Measurements from ENCODE around the gene WDR46. TPM values are rescaled to one million over a fixed set of nuclear protein-coding genes. Genes with fewer than 3 reads are reported as not detected.
A peak's percentile ranks its signal among the peaks of the same experiment; 100 is the strongest.

WDR46 gene
- total RNA-seq, 1 experiment from 2014 or later = 90.6 TPM

- Histone ChIP-seq H4K20me1 (ENCODE audit: insufficient read depth) (peaks cover 4% of the 10 kb centered on the region; the same call in 1 of the 2 replicates), H3K36me3 (ENCODE audit: control insufficient read depth in 1 of 2, insufficient read depth in 2 of 2, low read length in 2 of 2) (peaks cover 24 to 48% of the 10 kb centered on the region in 2 experiments; a peak in 3 of 4 replicates), H3K27ac (ENCODE audit: low read depth, low read length) (peak overlapping the region; percentile 82), H3K79me2 (ENCODE audit: insufficient read depth, low read length) (peaks cover 15% of the 10 kb centered on the region), H3K4me3 (replicated peaks in 1 of 2; ENCODE audit: low read depth in 1 of 2, low read length in 2 of 2) (no peak overlapping the region), H3K27me3 (ENCODE audit: insufficient read depth, low read length) (no peaks in the 10 kb centered on the region), H3K9me2 (ENCODE audit: insufficient read depth) (no peaks in the 10 kb centered on the region), H2AFZ (ENCODE audit: low read depth, low read length, poor library complexity, severe bottlenecking) (no peak overlapping the region), H3K9me3 (ENCODE audit: control insufficient read depth in 1 of 2, insufficient read depth in 1 of 2, low read depth in 1 of 2, low read length in 2 of 2) (no peaks in the 10 kb centered on the region), H3K4me1 (ENCODE audit: control insufficient read depth in 1 of 2, insufficient read depth in 2 of 2, low read length in 2 of 2) (peaks cover 27 to 45% of the 10 kb centered on the region in 2 experiments), H3K9ac (ENCODE audit: low read length) (peak overlapping the region; percentile 36), H3K4me2 (ENCODE audit: low read length) (peak overlapping the region; percentile 30; the same call in 1 of the 2 replicates)
- peak; percentile 60 for ATAC-seq
- RAD21 ChIA-PET (ENCODE audit: low non-redundant PET in 1 of 2, low total read pairs in 2 of 2, uncharacterized antibody in 2 of 2, unreplicated experiment in 2 of 2) = no interaction called here
- POLR2A ChIA-PET = no interaction called here
- no TSS peak for BruUV-seq (replicated peaks)
- TF ChIP-seq YY1 (IDR thresholded peaks at IDR 0.05; ENCODE audit: extremely low read depth, insufficient replicate concordance, low read depth, low read length) (peak; percentile 65), CTCF (IDR thresholded peaks at IDR 0.05 in 2 of 3, conservative IDR thresholded peaks at IDR 0.05 in 1 of 3; ENCODE audit: borderline replicate concordance in 1 of 3, insufficient read depth in 1 of 3, low read depth in 2 of 3, low read length in 2 of 3) (peak in 2 of 3 experiments; percentile 95 to 99; a peak in 4 of 6 replicates), CEBPB (IDR thresholded peaks at IDR 0.05; ENCODE audit: low read depth) (no peak)
- CTCF ChIA-PET = interaction anchor here (1.2 kb wide), 1 partner anchor 9 kb away, joined by 5 read pairs; the partner anchor contains the start of genes PFDN6 and WDR46
- intact Hi-C loops (cut with micrococcal nuclease) = loop anchor here (1.0 kb wide), 1 partner anchor 127 kb away; no protein-coding TSS in a partner anchor
- peak; percentile 82 for DNase-seq (ENCODE audit: low read depth, low spot score)
Measured at GRCh38 chr6:33279971-33280511, 9.0 kb downstream of the WDR46 start.

- intact Hi-C loops (cut with micrococcal nuclease) = no loop called here
- POLR2A ChIA-PET = interaction anchor here (1.3 kb wide), 1 partner anchor 39 kb away, joined by 3 read pairs; no protein-coding TSS in a partner anchor
- peak overlapping the region; percentile 82; the same call in 1 of the 2 replicates for H3K27ac ChIP-seq (ENCODE audit: low read depth, low read length)
- no peaks in the 10 kb centered on the region for H3K9me2 ChIP-seq (ENCODE audit: insufficient read depth)
- peaks cover 24 to 49% of the 10 kb centered on the region in 2 experiments; a peak in 3 of 4 replicates for H3K36me3 ChIP-seq (ENCODE audit: control insufficient read depth in 1 of 2, insufficient read depth in 2 of 2, low read length in 2 of 2)
- DNase-seq (ENCODE audit: low read depth, low spot score) = no peak
- RAD21 ChIA-PET (ENCODE audit: low non-redundant PET in 1 of 2, low total read pairs in 2 of 2, uncharacterized antibody in 2 of 2, unreplicated experiment in 2 of 2) = interaction anchor here in 1 of 2 experiments (0.6 kb wide), 1 partner anchor 147 kb away, joined by 3 read pairs; no protein-coding TSS in a partner anchor
- no peaks in the 10 kb centered on the region for H3K9me3 ChIP-seq (ENCODE audit: control insufficient read depth in 1 of 2, insufficient read depth in 1 of 2, low read depth in 1 of 2, low read length in 2 of 2)
- ATAC-seq = no peak
- peaks cover 22% of the 10 kb centered on the region for H3K79me2 ChIP-seq (ENCODE audit: insufficient read depth, low read length)
- H3K27me3 ChIP-seq (ENCODE audit: insufficient read depth, low read length) = no peaks in the 10 kb centered on the region
- no peak overlapping the region for H3K4me3 ChIP-seq (replicated peaks in 1 of 2; ENCODE audit: low read depth in 1 of 2, low read length in 2 of 2)
- no peak overlapping the region for H2AFZ ChIP-seq (ENCODE audit: low read depth, low read length, poor library complexity, severe bottlenecking)
- CTCF ChIA-PET = interaction anchor here (1.2 to 1.3 kb wide), 2 partner anchors 10 to 128 kb away, joined by 3 to 5 read pairs; partner anchors contain the start of genes PFDN6 and WDR46
- H3K4me2 ChIP-seq (ENCODE audit: low read length) = no peak overlapping the region
- H3K9ac ChIP-seq (ENCODE audit: low read length) = no peak overlapping the region
- H4K20me1 ChIP-seq (ENCODE audit: insufficient read depth) = peaks cover 11% of the 10 kb centered on the region
- peaks cover 35 to 53% of the 10 kb centered on the region in 2 experiments for H3K4me1 ChIP-seq (ENCODE audit: control insufficient read depth in 1 of 2, insufficient read depth in 2 of 2, low read length in 2 of 2)
- BruUV-seq (replicated peaks) = no TSS peak
- TF ChIP-seq YY1 (IDR thresholded peaks at IDR 0.05; ENCODE audit: extremely low read depth, insufficient replicate concordance, low read depth, low read length) = no peak
- TF ChIP-seq CBX3 (IDR thresholded peaks at IDR 0.05; ENCODE audit: low read depth) = no peak
- TF ChIP-seq ZBTB33 (IDR thresholded peaks at IDR 0.05; ENCODE audit: extremely low read depth, insufficient replicate concordance, low read length) = no peak
- TF ChIP-seq ZNF274 (IDR thresholded peaks at IDR 0.05; ENCODE audit: low read depth, low read length) = no peak
- TF ChIP-seq POLR2A (IDR thresholded peaks at IDR 0.05; ENCODE audit: borderline replicate concordance, extremely low read depth, insufficient read depth, insufficient read length) = no peak
- TF ChIP-seq ELF1 (IDR thresholded peaks at IDR 0.05; ENCODE audit: borderline replicate concordance, low read depth) = no peak
- TF ChIP-seq CTCF (IDR thresholded peaks at IDR 0.05 in 2 of 3, conservative IDR thresholded peaks at IDR 0.05 in 1 of 3; ENCODE audit: borderline replicate concordance in 1 of 3, insufficient read depth in 1 of 3, low read depth in 2 of 3, low read length in 2 of 3) = no peak
- no peak for TF ChIP-seq EZH2 (IDR thresholded peaks at IDR 0.05)
- no peak for TF ChIP-seq RAD21 (IDR thresholded peaks at IDR 0.05; ENCODE audit: low read depth)
- no peak for TF ChIP-seq CEBPB (IDR thresholded peaks at IDR 0.05; ENCODE audit: low read depth)
Measured at GRCh38 chr6:33279257-33279695, 9.8 kb downstream of the WDR46 start.

Data from HCT116 (cell line).